ENCODE measurements around the gene SULT2B1.

The SULT2B1 gene

DNA sequence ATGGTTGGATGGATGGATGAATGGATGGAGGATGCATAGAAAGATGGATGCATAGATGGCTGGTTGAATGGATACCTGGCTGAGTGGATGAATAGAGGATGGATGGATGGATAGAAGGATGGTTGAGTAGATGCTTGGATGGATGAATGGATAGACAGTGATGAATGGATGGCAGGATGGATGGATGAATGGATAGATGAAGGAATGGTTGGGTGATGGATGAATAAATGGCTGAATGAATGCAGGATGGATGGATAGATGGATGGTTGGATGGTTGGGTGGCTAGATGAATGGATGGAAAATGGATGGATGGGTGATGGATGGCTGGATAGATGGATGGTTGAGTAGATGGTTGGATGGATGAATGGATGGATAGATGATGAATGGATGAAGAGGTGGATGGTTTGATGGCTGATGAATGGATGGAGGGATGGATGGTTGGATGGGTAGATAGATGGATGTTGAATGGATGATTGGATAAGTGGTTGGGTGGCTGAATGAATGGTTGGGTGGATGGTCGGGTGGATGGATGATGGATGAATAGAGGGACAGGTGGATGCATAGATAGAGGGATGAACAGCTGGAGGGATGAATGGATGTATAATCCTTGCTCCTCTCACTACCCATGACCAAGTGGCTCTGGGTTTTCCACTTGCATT lies 3.6 kb upstream of the SULT2B1 start:
- no peak for DNase-seq (ENCODE audit: extremely low spot score)
- POLR2A ChIA-PET: no interaction called here
- TF ChIP-seq, protein P1, sequence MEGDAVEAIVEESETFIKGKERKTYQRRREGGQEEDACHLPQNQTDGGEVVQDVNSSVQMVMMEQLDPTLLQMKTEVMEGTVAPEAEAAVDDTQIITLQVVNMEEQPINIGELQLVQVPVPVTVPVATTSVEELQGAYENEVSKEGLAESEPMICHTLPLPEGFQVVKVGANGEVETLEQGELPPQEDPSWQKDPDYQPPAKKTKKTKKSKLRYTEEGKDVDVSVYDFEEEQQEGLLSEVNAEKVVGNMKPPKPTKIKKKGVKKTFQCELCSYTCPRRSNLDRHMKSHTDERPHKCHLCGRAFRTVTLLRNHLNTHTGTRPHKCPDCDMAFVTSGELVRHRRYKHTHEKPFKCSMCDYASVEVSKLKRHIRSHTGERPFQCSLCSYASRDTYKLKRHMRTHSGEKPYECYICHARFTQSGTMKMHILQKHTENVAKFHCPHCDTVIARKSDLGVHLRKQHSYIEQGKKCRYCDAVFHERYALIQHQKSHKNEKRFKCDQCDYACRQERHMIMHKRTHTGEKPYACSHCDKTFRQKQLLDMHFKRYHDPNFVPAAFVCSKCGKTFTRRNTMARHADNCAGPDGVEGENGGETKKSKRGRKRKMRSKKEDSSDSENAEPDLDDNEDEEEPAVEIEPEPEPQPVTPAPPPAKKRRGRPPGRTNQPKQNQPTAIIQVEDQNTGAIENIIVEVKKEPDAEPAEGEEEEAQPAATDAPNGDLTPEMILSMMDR (IDR thresholded peaks at IDR 0.05; ENCODE audit: control extremely low read depth, extremely low read depth, low read depth, missing control alignments): no peak
- CTCF ChIA-PET: no interaction called here

GRCh38 chr19:48549380-48549779 lies 2.6 kb upstream of the SULT2B1 start:
- TF ChIP-seq, protein P1 (IDR thresholded peaks at IDR 0.05; ENCODE audit: control extremely low read depth, extremely low read depth, low read depth, missing control alignments): no peak
- DNase-seq (ENCODE audit: extremely low spot score): no peak
- ChIA-PET CTCF (no interaction called here), POLR2A (no interaction called here)

- POLR2A ChIA-PET: no interaction called here
- TF ChIP-seq, protein P1 (IDR thresholded peaks at IDR 0.05; ENCODE audit: control extremely low read depth, extremely low read depth, low read depth, missing control alignments): no peak
- DNase-seq (ENCODE audit: extremely low spot score): no peak
- CTCF ChIA-PET: interaction anchor here (0.8 to 1.6 kb wide), 4 partner anchors 31 to 45 kb away, joined by 3 to 5 read pairs (median 3); no protein-coding TSS in a partner anchor
These were observed 692 bp downstream of the SULT2B1 start for GRCh38 chr19:48552406-48553322.

GRCh38 chr19:48553676-48554384 lies 1.9 kb downstream of the SULT2B1 start:
- POLR2A ChIA-PET: no interaction called here
- CTCF ChIA-PET: no interaction called here
- no peak for DNase-seq (ENCODE audit: extremely low spot score)
- TF ChIP-seq, protein P1 (IDR thresholded peaks at IDR 0.05; ENCODE audit: control extremely low read depth, extremely low read depth, low read depth, missing control alignments): no peak

GRCh38 chr19:48554385-48555091 lies 2.6 kb downstream of the SULT2B1 start:
- POLR2A ChIA-PET: no interaction called here
- TF ChIP-seq, protein P1 (IDR thresholded peaks at IDR 0.05; ENCODE audit: control extremely low read depth, extremely low read depth, low read depth, missing control alignments): no peak
- CTCF ChIA-PET: no interaction called here
- no peak for DNase-seq (ENCODE audit: extremely low spot score)

- TF ChIP-seq, protein P1 (IDR thresholded peaks at IDR 0.05; ENCODE audit: control extremely low read depth, extremely low read depth, low read depth, missing control alignments): no peak
- no peak for DNase-seq (ENCODE audit: extremely low spot score)
- POLR2A ChIA-PET: no interaction called here
- CTCF ChIA-PET: interaction anchor here (2.0 kb wide), 1 partner anchor 28 kb away, joined by 5 read pairs; no protein-coding TSS in a partner anchor
These were observed 4.2 kb downstream of the SULT2B1 start for GRCh38 chr19:48556163-48556562.
